Mucosa of descending colon (tissue), 3 donors: ENCODE results near the gene NIPAL1. TPM values are rescaled to one million over a fixed set of nuclear protein-coding genes. Genes with fewer than 3 reads are reported as not detected.
"Not testable (repeated sequence)": the region's sequence is repeated elsewhere in the genome, so short reads cannot be mapped to it uniquely, and the experiment has no call there.

Experiments used
- ATAC-seq: fragments of 200-7000 bp; cut with Tn5 transposase; one replicate; pipeline ENCODE4 v1.9.1; 2020; ENCODE audit warnings: mild to moderate bottlenecking, moderate library complexity
- DNase-seq, 3 donors: peaks; one replicate each; pipeline ENCODE4 v3.0.0-alpha.2; 2020
- H3K36me3 ChIP-seq: fragments of 200-600 bp; one replicate; pipeline ENCODE4 v1.8.0; 2021; ENCODE audit warnings: low read depth, mild to moderate bottlenecking
- H3K4me1 ChIP-seq: fragments of 200-600 bp; one replicate; pipeline ENCODE4 v1.8.0; 2021; ENCODE audit warnings: low read depth, mild to moderate bottlenecking
- H3K4me3 ChIP-seq: fragments of 200-600 bp; one replicate; pipeline ENCODE4 v1.8.0; 2021; ENCODE audit warnings: mild to moderate bottlenecking
- H3K9me3 ChIP-seq: fragments of 200-600 bp; one replicate; pipeline ENCODE4 v1.8.0; 2021; ENCODE audit warnings: mild to moderate bottlenecking
- intact Hi-C, 2 donors: fragments of 100-400 bp; cut with DNase I in 1 of 2; cut with micrococcal nuclease in 1 of 2; formaldehyde crosslinking; loops; one replicate each; pipeline versions ENCODE4 v1.11.0 to v1.11.1; 2022; cut with DNase I, micrococcal nuclease
- total RNA-seq, 3 donors: library from RNA; stranded (reverse); fragmentation: NEBNext Ultra II Directional in 2 of 3; extraction: Animal tissue kit (Norgen Biotek cat#: 25700) in 2 of 3; gene quantifications; one replicate each; pipeline versions ENCODE4 v1.2.1 to v1.2.4, GENCODE V29; 2021 to 2023
- TF ChIP-seq, protein P1 (sequence below): fragments of 200-600 bp; IDR thresholded peaks from one replicate; pipeline ENCODE4 v1.8.0; 2022; ENCODE audit warnings: antibody characterized with exemption, mild to moderate bottlenecking
- donor health status: DM: no; HTN: no; CAD: no; lungs with moderate emphysema.
- donor health status: DM: no; HTN: no; CAD: no.
- donor health status: DM: no; HTN: yes; CAD: no.

Gene NIPAL1
- total RNA-seq, 3 donors from 2014 or later, result 24.1 to 67.7 (median 51.0) TPM

DNA sequence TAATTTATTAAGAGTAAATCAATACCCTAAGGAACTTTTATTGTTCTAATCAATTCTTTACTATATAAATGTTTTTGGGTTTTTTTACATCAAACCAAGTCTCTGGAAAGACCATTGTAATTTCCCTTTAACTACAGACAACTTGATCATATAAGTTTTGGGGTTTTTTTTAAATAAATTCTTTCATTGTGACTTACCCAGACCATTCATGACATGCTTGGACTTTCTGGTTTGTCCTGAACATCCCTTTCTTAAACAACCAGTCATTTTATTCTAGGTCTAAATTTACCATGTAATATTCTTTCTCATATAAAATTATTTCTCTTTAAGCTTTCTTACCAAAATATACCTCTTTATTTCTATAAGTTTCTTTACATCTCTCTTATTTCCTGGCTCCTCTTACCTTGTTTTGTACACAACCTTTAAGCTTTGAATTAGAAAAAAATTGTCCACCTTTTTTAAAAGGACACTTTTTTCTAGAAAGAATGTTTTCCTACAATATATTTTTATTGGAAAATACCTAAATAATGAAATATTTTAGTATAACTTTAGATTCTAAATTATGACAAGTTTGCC is 8.5 kb upstream of the NIPAL1 start:
- ATAC-seq, result no peak
- Histone ChIP-seq H3K4me3 (no peak overlapping the region), H3K9me3 (peaks cover 37% of the 10 kb centered on the region), H3K4me1 (no peaks in the 10 kb centered on the region), H3K36me3 (no peaks in the 10 kb centered on the region)
- intact Hi-C loops, result loop anchor here (10.0 kb wide), 1 partner anchor 77 kb away; no protein-coding TSS in a partner anchor
- no peak for DNase-seq
- TF ChIP-seq, protein P1, sequence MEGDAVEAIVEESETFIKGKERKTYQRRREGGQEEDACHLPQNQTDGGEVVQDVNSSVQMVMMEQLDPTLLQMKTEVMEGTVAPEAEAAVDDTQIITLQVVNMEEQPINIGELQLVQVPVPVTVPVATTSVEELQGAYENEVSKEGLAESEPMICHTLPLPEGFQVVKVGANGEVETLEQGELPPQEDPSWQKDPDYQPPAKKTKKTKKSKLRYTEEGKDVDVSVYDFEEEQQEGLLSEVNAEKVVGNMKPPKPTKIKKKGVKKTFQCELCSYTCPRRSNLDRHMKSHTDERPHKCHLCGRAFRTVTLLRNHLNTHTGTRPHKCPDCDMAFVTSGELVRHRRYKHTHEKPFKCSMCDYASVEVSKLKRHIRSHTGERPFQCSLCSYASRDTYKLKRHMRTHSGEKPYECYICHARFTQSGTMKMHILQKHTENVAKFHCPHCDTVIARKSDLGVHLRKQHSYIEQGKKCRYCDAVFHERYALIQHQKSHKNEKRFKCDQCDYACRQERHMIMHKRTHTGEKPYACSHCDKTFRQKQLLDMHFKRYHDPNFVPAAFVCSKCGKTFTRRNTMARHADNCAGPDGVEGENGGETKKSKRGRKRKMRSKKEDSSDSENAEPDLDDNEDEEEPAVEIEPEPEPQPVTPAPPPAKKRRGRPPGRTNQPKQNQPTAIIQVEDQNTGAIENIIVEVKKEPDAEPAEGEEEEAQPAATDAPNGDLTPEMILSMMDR, result no peak

DNA sequence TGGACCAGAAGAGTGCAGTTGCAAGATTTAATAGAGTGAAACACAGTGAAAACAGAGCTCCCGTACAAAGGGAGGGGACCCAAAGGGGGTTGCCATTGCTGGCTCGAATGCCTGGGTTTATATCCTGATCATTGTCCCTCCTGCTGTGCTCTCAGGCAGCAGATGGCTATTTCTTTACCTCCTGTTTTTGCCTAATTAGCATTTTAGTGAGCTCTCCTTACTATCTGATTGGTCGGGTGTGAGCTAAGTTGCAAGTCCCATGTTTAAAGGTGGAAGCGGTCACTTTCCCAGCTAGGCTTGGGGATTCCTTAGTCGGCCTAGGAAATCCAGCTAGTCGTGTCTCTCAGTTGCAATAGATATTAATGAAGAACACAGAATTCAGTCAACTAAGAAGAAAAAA is 5.7 kb upstream of the NIPAL1 start:
- ATAC-seq, DNase-seq, H3K4me1 ChIP-seq, H3K36me3 ChIP-seq, intact Hi-C loops, H3K4me3 ChIP-seq: not testable (repeated sequence)
- peaks cover 33% of the 10 kb centered on the region for H3K9me3 ChIP-seq

GRCh38 chr4:48011722-48012121 is 4.8 kb upstream of the NIPAL1 start:
- intact Hi-C loops, result no loop called here
- ATAC-seq (no peak), DNase-seq (no peak)
- TF ChIP-seq, protein P1, result no peak
- H3K4me3 ChIP-seq, result no peak overlapping the region
- no peaks in the 10 kb centered on the region for H3K36me3 ChIP-seq
- H3K9me3 ChIP-seq, result peaks cover 24% of the 10 kb centered on the region
- H3K4me1 ChIP-seq, result peaks cover 3% of the 10 kb centered on the region

GRCh38 chr4:48012824-48013223 is 3.7 kb upstream of the NIPAL1 start:
- Histone ChIP-seq H3K4me1 (peaks cover 3% of the 10 kb centered on the region), H3K36me3 (no peaks in the 10 kb centered on the region), H3K4me3 (no peak overlapping the region), H3K9me3 (peaks cover 15% of the 10 kb centered on the region)
- intact Hi-C loops, result no loop called here
- TF ChIP-seq, protein P1, result no peak
- DNase-seq, result peak in 1 of 3 donors; percentile 47
- no peak for ATAC-seq

DNA sequence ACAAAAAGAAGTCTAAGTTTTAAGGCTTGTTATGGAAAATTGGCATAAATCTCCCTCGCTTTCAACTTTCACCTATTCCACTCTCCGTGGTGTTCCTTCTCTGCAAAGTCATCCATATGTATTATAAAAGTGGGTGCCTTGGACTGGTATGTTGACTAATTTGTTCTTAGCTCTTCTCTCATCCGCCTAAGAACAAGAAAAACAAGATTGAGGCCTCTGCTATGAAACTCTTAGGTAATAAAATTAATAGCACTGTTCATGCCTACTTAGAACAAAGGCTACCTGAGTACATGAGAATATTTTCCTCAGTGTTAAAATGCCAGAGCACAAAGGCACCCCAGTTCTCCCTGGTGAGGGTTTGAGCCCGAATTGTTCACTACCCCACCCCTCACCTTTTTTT is 1.4 kb upstream of the NIPAL1 start:
- DNase-seq (no peak), ATAC-seq (no peak)
- H3K9me3 ChIP-seq, result no peaks in the 10 kb centered on the region
- no peak overlapping the region for H3K4me3 ChIP-seq
- intact Hi-C loops, result no loop called here
- TF ChIP-seq, protein P1, result no peak
- H3K4me1 ChIP-seq, result peaks cover 22% of the 10 kb centered on the region
- H3K36me3 ChIP-seq, result no peaks in the 10 kb centered on the region

DNA sequence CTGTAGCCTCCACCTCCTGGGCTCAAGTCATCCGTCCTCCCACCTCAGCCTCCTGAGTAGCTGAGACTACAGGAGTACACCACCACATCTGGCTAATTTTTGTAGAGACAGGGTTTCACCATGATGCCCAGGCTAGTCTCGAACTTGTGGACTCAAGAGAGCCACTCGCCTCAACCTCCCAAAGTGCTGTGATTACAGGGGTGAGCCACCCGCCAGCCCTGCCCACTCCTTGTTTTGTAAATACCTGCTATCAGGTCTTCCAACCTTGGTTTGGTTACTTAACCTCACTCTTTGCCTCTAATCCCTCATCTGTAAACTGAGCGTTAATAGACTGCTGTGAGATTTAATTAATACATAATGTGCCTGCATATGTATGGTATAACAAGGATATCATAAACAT is 894 bp upstream of the NIPAL1 start:
- DNase-seq (peak in 1 of 3 donors; percentile 40), ATAC-seq (no peak)
- intact Hi-C loops, result no loop called here
- H3K4me3 ChIP-seq, result no peak overlapping the region
- H3K36me3 ChIP-seq, result no peaks in the 10 kb centered on the region
- TF ChIP-seq, protein P1, result no peak
- H3K9me3 ChIP-seq, result no peaks in the 10 kb centered on the region
- peaks cover 26% of the 10 kb centered on the region for H3K4me1 ChIP-seq
